Motor neuron (in vitro differentiated cells): Measurements from ENCODE around the gene SRCAP. TPM values are rescaled to one million over a fixed set of nuclear protein-coding genes. Genes with fewer than 3 reads are reported as not detected.
A peak's percentile ranks its signal among the peaks of the same experiment; 100 is the strongest.

Source experiments
- ATAC-seq, 8 experiments: fragments of 200-7000 bp; cut with Tn5 transposase; replicated peaks in 6 of 8; 2 replicates each; pipeline ENCODE4 v1.8.0; 2021; ENCODE audit warnings: mild to moderate bottlenecking in 8 of 8, moderate library complexity in 8 of 8
- H3K27ac ChIP-seq, 2 donors: fragments of 250-450 bp; sonication (Bioruptor Pico); 2 replicates each; pipeline ENCODE4 v1.9.0; 2021; ENCODE audit warnings: antibody characterized with exemption in 2 of 2, mild to moderate bottlenecking in 2 of 2, moderate library complexity in 1 of 2
- H3K4me1 ChIP-seq, 2 donors: fragments of 250-450 bp; sonication (Bioruptor Pico); replicated peaks in 1 of 2; 2 replicates each; pipeline ENCODE4 v1.6.1; 2021; ENCODE audit warnings: antibody characterized with exemption in 2 of 2, mild to moderate bottlenecking in 2 of 2, moderate library complexity in 1 of 2
- H3K4me3 ChIP-seq, 5 donors: fragments of 250-450 bp; sonication (Bioruptor Pico); 2 replicates each; pipeline ENCODE4 v1.9.0; 2021; ENCODE audit warnings: antibody characterized with exemption in 5 of 5, mild to moderate bottlenecking in 5 of 5, moderate library complexity in 4 of 5
- WGBS, 10 experiments: fragments of 450-650 bp; shearing (Covaris generic); methylation state at CpG; one replicate each; pipeline ENCODE4 v1.0.0; 2022; 5-methylcytosine and 5-hydroxymethylcytosine counted together
- in situ Hi-C, 9 experiments: fragments of 400-800 bp; cut with MboI; loops; one replicate each; pipeline ENCODE4 v1.15.0; 2021; ENCODE audit warnings: low sequenced_read_pairs in 9 of 9, low pct_unique_long_range_greater_than_20kb in 2 of 9; ENCODE audit not compliant: unreplicated experiment in 9 of 9
- total RNA-seq, 8 experiments: library from RNA; unstranded; fragments of 300-600 nt; gene quantifications; 2 replicates each; pipeline versions ENCODE4 v1.2.3 to v1.2.4, GENCODE V29; 2022

The SRCAP gene
- total RNA-seq, 8 experiments from 2014 or later: 6.1 to 47.8 (median 11.3) TPM

DNA sequence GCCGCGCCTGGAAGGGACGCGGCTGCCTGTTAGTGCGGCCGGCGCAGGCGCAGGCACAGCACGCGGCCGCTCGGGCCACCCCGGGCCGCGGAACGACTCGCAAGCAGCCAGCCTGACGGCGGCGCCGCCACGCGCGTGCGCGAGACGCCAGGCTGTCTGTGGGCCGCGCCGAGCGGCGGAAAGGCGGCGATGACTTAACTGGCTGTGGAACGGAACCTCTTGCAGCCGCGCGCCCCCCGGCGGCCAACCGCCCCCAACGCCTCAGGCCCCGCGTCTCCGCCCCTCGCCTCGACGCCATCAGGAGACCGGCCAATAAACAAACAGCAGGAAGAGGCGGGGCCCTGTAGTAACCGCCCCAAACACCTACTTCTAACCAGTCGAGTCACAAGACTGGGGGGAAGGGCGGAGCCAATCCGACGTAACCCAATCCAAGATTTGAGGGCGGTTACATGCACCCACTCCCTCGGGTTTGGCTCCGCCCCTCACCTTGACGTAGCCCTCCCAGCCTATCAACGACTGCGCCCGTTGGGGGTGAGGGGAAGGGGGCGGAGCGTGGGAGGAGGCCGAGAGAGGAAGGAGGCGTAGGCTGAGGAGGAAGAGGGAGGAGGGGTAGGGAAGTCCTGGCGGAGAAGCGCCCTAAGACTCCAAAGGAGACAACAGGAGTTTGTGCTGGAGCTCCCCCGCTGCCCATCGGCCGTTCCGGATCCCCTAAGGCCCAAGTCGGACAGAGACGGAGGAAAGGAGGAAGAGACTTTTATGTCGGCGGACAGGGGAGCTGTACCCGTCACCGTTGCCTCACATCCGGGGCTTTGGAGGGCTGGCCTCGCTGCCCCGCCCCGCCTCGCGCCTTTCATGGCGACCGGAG, 40.9 kb upstream of the SRCAP start, which contains the start of gene FBRS:
FBRS (plus strand) TSS at position 566 of the 865 bp plus-strand sequence. CDS start 1,088 bp downstream, outside the sequence.
- Histone ChIP-seq H3K4me1 (peaks cover 20 to 21% of the 10 kb centered on the region in 2 donors), H3K27ac (peak within 1 kb of the TSS; percentile 98), H3K4me3 (peak within 1 kb of the TSS; percentile 60 to 76 (median 65))
- ATAC-seq: peak; percentile 68 to 82 (median 80)
- in situ Hi-C loops: no loop called here
- 0 to 4% (median 3%) methylated on average over 5 to 17 of the region's 86 CpGs; no CpG with 5 or more reads in 4 of the 10 experiments for WGBS, 10 experiments

DNA sequence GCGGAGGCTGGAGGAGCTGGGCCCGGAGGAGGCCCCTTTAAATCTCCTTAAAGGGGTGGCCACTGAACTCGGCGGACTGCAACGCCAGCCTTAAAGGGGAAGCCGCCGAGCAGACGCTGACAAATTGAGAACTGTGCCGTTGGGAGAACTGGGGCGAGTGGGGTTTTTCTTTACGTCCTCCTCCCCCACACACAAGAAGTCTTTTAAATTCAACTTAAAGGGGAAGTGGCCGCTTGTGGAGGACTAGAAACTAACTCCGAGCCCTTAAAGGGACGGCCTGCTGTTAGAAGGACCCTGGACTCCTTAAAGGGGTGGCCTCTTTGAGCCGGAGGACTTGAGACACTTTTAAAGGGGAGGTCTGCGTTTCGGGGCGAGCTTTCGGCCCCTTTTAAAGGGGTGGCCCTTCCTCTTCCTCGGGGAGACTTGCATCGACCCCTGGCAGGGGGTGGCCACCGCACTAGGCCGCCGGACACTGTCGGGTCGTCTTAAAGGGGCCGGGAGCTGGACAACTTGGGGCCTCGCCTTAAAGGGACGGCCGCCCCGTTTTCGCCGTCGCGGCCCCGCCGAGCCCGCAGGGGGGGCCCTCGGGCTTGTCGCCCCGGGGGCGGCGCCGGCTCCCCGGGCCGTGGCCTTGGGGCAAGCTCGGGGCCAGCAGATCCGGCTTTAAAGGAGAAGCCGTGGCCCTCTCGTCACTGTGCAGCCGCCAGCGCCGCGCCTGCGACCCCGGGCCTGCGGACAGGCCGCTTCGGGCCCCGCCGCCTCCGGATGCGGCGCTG, 40.1 kb upstream of the SRCAP start:
- ATAC-seq: peak; percentile 4 to 29 (median 19)

DNA sequence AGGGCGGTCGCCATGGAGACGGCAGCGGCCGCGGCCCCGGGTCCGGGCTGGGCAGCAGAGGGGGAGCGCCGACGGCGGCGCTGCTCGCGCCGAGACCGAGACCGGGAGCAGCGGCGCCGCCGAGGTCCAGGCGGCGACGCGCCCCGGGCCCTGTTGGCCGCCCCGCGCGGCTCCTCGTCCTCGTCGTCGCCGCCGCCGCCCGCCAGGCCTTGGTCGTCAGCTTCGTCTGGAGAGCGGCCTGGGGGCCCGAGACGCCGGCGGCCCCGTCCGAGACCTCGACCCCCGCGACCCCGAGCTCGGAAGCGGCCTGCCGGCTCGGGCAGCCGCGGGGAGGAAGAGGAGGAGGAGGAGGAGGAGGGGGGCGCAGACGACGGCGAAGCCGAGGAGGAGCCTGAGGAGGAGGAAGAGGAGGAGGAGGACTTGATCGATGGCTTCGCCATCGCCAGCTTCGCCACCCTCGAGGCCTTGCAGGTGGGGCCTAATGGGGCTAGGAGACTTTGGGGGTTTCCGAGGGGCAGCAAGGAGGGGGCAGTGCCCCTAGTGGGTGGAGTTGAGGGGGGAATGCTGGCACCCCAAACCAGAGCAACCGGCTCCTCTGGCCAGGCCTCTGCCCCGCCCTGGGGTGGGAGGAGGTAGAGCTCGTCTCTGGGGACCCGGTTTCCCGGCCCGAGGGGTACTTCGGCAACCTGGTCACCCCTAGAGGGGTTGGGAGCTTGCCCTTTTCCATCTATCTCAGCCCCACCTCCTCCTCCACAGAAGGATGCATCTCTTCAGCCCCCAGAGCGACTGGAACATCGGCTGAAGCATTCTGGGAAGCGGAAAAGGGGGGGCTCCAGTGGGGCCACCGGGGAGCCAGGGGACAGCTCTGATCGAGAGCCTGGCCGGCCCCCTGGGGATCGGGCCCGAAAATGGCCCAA, 39.2 kb upstream of the SRCAP start:
- 0% methylated on average over 2 to 5 of the region's 84 CpGs; no CpG with 5 or more reads in 8 of the 10 experiments for WGBS, 10 experiments
- in situ Hi-C loops: no loop called here
- H3K27ac ChIP-seq: peak overlapping the region; percentile 98
- peaks cover 21 to 24% of the 10 kb centered on the region in 2 donors for H3K4me1 ChIP-seq
- H3K4me3 ChIP-seq: peak overlapping the region; percentile 60 to 76 (median 65)
- no peak for ATAC-seq

More for the DNA sequence above, 40.1 kb upstream of the SRCAP start:
- in situ Hi-C loops: no loop called here
- peak overlapping the region; percentile 60 to 76 (median 65) for H3K4me3 ChIP-seq
- peaks cover 21 to 24% of the 10 kb centered on the region in 2 donors for H3K4me1 ChIP-seq
- peak overlapping the region; percentile 98 for H3K27ac ChIP-seq
- 0 to 3% (median 0%) methylated on average over 1 to 13 of the region's 64 CpGs; no CpG with 5 or more reads in 4 of the 10 experiments for WGBS, 10 experiments

DNA sequence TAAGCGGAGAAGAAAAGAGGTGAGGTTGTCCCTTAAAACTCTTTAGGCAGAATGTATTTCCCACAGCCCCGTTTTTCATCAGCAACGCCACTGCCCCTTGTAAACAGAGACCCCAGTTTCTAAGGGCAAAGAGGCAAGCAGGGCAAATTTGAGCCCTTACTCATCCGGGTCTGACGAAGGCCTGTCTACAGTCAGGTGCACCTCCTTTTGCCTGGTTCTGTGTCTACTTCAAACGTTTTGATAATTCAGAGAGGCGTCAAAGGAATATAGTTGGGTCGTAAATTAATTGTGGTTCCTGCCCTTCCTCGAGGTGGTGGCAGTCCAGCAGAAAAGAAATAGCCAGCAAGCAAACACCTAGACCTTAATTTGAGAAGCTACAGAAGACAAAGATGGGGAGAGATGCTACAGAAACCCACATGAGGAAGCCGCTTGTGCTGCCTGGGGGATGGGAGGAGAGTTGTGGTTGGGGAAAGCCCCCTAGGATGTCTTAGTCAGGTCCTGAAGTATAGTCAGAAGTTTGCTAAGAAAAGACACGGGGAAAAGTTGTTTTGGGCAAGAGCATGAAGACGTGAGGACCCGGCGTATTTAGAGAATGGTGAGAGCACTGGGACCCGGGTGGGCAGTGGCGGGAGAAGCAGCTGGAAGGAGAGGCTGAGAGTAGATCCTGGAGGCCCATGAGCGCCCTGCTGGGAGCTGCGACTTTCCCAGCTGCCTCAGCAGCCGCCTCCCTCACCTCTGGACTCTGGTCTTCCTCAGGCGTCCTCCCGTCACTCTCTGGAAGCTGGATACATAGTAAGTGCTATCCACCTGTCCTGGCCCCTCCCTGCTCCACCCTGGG, 38.3 kb upstream of the SRCAP start:
- Histone ChIP-seq H3K4me3 (peak overlapping the region; percentile 60 to 76 (median 65)), H3K4me1 (peaks cover 21 to 24% of the 10 kb centered on the region in 2 donors), H3K27ac (peak overlapping the region; percentile 98)
- WGBS, 10 experiments: 0 to 100% (median 33%) methylated on average over 1 to 12 of the region's 21 CpGs; no CpG with 5 or more reads in 1 of the 10 experiments
- in situ Hi-C loops: no loop called here
- ATAC-seq: no peak

DNA sequence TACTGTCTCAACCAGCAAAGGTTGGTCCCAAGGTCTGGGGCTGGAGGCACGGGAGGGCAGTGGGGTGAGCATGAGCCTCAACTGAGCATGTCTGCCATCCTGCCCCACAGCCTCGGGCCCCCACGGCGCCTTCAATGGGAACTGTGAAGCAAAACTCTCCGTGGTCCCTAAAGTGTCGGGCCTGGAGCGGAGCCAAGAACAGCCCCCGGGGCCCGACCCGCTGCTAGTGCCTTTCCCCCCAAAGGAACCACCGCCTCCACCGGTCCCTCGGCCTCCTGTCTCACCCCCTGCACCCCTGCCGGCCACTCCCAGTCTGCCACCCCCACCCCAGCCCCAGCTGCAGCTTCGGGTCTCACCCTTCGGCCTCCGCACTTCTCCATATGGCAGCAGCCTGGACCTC, 36.5 kb upstream of the SRCAP start:
- Histone ChIP-seq H3K4me3 (no peak overlapping the region), H3K27ac (no peak overlapping the region), H3K4me1 (peaks cover 12 to 15% of the 10 kb centered on the region in 2 donors)
- no peak for ATAC-seq
- WGBS, 10 experiments: 67% methylated on average over 3 of the region's 17 CpGs; no CpG with 5 or more reads in 9 of the 10 experiments
- in situ Hi-C loops: no loop called here

DNA sequence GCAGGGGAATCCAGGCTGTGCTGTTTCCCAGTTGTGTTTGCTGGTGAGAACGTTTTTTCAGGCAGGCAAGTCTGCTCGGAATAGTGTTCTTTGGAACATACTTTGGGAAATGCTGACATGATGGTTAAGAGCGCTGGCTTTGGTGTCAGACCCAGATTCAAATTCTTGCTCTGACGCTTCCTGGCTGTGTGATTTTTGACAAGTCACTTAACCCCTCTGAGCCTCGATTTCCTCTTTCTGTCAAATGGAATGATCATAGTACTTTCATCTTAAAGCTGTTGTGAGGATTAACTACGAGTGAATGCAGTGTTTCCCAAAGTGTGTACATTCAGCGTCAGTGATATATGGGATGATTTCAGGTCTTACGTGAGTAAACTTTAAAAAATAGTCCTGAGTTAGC, 35.9 kb upstream of the SRCAP start:
- WGBS, 10 experiments: 68 to 97% (median 83%) methylated on average over 4 to 8 of the region's 8 CpGs; no CpG with 5 or more reads in 2 of the 10 experiments
- no peak overlapping the region for H3K4me3 ChIP-seq

DNA sequence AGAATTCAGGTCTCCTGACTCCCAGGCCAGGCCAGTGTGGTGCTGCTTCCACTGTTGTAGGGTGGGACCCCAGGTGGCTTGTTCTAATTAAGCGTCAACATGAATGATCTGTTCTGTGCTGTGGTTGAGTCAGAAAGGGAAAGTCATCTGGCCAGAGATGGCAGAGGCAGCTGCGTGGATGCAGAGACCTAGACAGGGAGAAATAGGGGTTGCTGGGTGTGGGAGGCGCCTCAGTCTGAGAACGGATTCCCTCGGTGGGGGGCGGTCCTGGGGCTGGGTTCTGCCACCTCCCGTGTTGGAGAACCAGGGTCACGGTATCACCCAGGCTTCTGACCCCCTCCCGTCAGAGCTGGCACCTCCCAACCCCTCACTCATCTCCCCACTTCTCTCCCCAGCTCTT, 35.2 kb upstream of the SRCAP start:
- WGBS, 10 experiments: 54 to 100% methylated on average over 1 to 2 of the region's 9 CpGs; no CpG with 5 or more reads in 8 of the 10 experiments

More for the DNA sequence above, 35.9 kb upstream of the SRCAP start:
- in situ Hi-C loops: no loop called here
- H3K4me1 ChIP-seq: peaks cover 12 to 15% of the 10 kb centered on the region in 2 donors
- H3K27ac ChIP-seq: no peak overlapping the region
- ATAC-seq: no peak

DNA sequence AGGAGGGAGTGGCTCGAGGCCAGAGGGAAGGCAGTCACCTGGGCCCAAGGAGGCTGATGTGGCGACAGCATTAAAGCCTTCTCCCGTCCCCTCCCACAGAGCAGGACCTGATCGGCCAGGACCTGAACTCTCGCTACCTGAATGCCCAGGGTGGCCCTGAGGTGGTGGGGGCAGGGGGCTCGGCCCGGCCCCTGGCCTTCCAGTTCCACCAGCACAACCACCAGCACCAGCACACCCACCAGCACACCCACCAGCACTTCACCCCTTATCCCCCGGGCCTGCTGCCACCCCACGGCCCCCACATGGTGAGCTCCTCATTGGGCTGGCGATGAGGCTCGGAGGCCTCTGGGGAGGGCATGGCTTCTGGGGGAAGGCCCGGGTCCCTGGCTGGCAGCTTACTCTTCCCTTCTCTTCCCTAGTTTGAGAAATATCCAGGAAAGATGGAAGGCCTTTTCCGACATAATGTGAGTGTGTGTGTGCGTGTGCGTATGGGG, 34.3 kb upstream of the SRCAP start:
- in situ Hi-C loops: no loop called here
- H3K27ac ChIP-seq: peak overlapping the region; percentile 78 to 90
- no peak overlapping the region for H3K4me3 ChIP-seq
- H3K4me1 ChIP-seq: peaks cover 12 to 15% of the 10 kb centered on the region in 2 donors
- no peak for ATAC-seq
- WGBS, 10 experiments: 94 to 100% methylated on average over 2 to 5 of the region's 15 CpGs; no CpG with 5 or more reads in 8 of the 10 experiments

More for the DNA sequence above, 35.2 kb upstream of the SRCAP start:
- peaks cover 12 to 15% of the 10 kb centered on the region in 2 donors for H3K4me1 ChIP-seq
- in situ Hi-C loops: no loop called here
- peak in 3 of 8 experiments; percentile 8 to 21 (median 18) for ATAC-seq
- peak overlapping the region; percentile 78 to 90 for H3K27ac ChIP-seq
- H3K4me3 ChIP-seq: no peak overlapping the region

DNA sequence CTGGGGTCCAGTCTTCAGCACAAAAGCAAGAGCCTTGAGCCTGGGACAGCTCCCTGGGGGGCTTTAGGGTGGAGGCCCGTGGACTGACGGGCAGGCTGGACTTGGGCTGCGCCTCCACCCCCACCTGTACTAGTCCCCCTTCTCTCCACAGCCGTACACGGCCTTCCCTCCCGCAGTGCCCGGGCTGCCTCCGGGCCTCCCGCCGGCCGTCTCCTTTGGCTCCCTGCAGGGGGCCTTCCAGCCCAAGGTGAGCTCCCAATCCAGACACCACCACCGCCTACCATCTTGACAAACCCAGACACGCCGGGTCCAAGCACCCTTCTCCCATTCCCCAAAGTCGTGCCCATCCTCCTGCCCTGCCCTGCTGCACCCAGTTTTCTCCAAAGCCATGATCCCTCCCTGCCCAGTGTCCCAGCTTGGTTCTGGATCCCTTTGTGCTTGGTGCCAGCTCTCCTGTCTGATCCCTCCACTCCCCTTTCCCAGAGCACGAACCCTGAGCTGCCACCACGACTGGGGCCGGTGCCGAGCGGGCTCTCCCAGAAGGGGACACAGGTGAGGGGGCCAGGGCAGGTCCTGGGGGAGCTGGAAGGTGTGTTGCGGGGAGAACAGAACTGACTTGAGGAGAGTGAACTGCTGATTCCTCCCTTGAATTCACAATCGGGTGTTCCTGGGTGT, 33.7 kb upstream of the SRCAP start:
- Histone ChIP-seq H3K27ac (no peak overlapping the region), H3K4me3 (no peak overlapping the region), H3K4me1 (peaks cover 12 to 15% of the 10 kb centered on the region in 2 donors)
- 80 to 100% (median 91%) methylated on average over 1 to 8 of the region's 22 CpGs; no CpG with 5 or more reads in 2 of the 10 experiments for whole genome bisulfite sequencing, 10 experiments
- in situ Hi-C loops: no loop called here
- ATAC-seq: peak in 1 of 8 experiments; percentile 4

DNA sequence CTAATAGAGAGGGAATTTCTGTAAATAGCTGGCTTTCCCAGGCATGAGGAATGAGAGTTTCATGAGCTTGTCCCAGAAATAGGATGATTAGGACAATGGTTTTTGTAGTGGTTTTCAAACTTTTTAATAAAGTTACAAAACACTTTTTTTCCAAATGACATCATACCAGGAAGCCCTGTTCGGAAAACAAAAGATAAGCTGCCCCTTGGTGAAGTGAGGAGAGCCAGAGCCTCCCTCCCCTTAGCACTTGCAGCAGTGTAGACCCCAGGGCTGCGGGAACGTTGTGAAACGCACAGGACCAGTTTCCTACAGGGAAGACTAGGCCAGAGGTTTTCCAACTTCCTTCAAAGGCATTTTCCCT, 33.2 kb upstream of the SRCAP start:
- H3K4me1 ChIP-seq: peaks cover 8 to 11% of the 10 kb centered on the region in 2 donors
- in situ Hi-C loops: no loop called here
- H3K27ac ChIP-seq: no peak overlapping the region
- ATAC-seq: no peak
- H3K4me3 ChIP-seq: no peak overlapping the region
- WGBS, 10 experiments: 72 to 100% (median 95%) methylated on average over 1 to 4 of the region's 4 CpGs; no CpG with 5 or more reads in 3 of the 10 experiments

DNA sequence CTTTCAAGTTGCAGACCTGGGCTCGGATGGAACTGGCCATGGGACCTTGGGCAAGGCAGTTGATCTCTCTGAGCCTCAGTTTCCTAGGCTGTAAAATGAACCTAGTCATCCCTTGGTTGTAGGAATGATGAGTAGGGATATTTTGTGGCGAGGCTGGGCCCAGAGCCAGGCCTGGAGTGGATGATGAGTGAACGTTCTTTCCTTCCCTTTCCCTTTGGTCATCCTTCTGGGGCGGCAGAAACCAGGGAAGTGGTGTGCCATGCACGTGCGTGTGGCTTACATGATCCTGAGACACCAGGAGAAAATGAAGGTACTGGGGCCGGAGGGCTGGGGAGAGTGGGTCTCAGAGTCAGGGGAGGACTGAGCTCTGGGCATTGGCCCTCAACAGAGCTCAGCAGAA, 32.3 kb upstream of the SRCAP start:
- in situ Hi-C loops: no loop called here
- WGBS, 10 experiments: 88 to 100% (median 100%) methylated on average over 1 to 5 of the region's 7 CpGs; no CpG with 5 or more reads in 6 of the 10 experiments

More for the DNA sequence above, 32.3 kb upstream of the SRCAP start:
- Histone ChIP-seq H3K27ac (no peak overlapping the region), H3K4me3 (no peak overlapping the region), H3K4me1 (peaks cover under 1 to 4% of the 10 kb centered on the region in 2 donors)
- ATAC-seq: no peak
